DMS79 (cell line): ENCODE measurements around the gene AUTS2.

Experiments used
- DNase-seq: peaks from one replicate; lab custom pipeline; 2025; lab: John Stamatoyannopoulos, UW

Gene AUTS2

DNA sequence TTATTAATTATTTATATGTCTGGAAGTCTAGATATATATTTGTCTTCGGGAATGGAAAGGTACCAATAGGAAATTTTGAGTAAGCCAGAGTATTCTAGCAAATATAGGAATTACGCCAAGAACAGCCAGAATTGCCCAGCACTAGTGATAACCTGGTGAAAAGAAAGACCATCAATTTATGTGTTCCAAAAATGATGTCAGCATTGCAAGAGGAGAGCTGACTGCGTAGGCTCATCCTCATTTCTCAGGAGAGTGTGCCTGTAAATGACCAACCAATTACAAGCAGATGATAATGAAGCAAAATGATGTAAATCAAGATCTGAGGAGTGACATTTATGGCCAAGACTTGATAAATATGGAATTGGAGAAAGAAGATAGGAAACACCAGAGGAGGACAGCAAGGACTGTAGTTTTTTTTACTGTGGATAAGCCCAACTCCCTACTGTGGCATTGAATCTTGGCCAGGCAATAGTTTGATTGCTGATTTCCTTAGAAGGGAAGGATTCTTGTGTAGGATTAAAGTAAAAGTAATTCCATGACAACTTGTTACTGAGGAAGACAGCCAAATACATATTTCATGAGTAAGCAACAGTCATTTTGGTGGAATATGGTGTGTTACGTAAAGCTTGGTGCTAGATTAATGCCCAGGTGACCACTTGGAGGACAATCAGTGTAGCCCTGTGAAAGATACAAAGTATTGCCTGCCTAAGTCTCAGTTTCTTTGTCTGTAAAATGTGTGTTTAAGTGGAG, 590.8 kb downstream of the AUTS2 start:
- DNase-seq, result no peak

- peak; percentile 72 for DNase-seq
Observed at GRCh38 chr7:70189776-70190175, 591.5 kb downstream of the AUTS2 start.

GRCh38 chr7:70190281-70190680, 592.0 kb downstream of the AUTS2 start:
- no peak for DNase-seq

DNA sequence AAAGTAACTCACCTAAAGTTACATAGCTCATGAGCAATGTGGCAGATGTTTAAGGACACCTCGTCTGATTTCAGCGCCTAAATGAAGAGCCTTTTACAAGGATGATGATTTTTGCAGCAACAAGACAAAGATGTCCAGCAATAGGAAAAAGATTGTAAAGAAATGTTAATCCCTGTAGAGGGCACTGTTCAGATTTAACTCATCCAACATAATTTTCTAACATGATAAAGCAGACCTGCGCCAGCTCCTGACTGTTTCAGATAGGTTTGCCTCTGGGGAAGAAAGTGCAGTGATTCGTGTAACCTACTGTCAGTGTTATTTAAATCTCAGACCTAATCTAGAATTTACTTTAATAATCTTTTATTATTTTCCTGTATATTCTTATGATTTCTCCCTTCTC, 595.2 kb downstream of the AUTS2 start:
- no peak for DNase-seq

GRCh38 chr7:70208236-70209063, 610.2 kb downstream of the AUTS2 start:
- no peak for DNase-seq

GRCh38 chr7:70210200-70210935, 612.1 kb downstream of the AUTS2 start:
- DNase-seq, result no peak

DNA sequence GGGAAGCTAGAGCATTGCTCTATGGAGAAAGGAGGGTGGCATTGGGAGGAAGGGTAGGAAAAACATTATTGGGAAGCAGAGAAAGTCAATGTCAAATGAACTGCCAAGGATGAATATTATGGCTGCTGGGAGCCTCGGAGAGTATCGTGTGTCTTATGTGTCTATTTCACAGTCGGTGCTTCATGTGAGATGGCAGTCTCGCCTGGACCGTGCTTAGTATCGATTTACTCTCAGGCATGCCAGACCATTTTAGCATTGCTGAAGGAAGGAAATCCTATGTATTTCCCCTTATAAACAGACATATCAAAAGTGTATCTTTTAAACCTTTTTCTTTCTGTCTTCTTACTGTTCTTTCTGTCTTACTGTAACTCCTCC, 612.6 kb downstream of the AUTS2 start:
- no peak for DNase-seq

- no peak for DNase-seq
Observed at GRCh38 chr7:70212281-70212680, 614.0 kb downstream of the AUTS2 start.

- DNase-seq, result no peak
Observed at GRCh38 chr7:70214071-70214470, 615.8 kb downstream of the AUTS2 start.

GRCh38 chr7:70215491-70215890, 617.2 kb downstream of the AUTS2 start:
- DNase-seq, result no peak

GRCh38 chr7:70217571-70217970, 619.3 kb downstream of the AUTS2 start:
- no peak for DNase-seq

- no peak for DNase-seq
Observed at GRCh38 chr7:70218006-70218405, 619.7 kb downstream of the AUTS2 start.

- DNase-seq, result no peak
Observed at GRCh38 chr7:70219061-70219460, 620.8 kb downstream of the AUTS2 start.

DNA sequence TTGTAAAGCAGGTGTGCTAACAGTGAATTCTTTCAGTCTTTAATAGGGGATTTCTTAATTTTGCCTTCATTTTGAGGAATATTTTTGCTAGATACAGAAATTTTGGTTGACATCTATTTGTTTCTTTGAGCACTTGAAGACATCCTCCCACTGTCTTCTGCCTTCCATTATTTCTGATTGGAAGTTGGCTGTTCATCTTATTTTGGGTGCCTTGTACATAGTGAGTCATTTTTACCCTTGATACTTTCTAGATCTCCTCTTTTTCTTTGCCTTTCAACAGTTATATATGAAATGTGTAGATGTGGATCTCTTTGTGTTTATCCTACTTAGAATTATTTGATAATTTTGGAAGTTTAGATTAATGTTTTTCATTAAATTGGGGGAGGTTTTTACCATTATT, 631.0 kb downstream of the AUTS2 start:
- no peak for DNase-seq

DNA sequence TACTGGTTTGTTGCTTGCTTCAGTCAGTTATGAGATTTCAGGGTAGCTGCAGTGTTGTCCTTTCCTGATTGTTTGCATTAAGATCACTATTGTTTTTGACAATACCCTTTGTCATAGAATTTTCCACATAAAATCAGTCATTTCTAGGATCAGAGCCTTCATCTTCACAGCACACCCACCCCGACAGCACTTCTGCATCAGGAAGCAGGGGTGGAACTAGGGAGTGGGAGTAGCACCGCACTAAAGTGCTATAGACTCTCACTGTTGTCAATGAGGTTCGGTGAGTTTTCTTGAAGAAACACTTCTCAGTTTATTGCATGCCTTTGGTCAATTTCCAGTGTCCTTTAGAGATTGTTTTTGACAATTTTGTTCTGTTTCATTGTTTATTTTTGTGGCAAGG, 632.5 kb downstream of the AUTS2 start:
- DNase-seq, result no peak

DNA sequence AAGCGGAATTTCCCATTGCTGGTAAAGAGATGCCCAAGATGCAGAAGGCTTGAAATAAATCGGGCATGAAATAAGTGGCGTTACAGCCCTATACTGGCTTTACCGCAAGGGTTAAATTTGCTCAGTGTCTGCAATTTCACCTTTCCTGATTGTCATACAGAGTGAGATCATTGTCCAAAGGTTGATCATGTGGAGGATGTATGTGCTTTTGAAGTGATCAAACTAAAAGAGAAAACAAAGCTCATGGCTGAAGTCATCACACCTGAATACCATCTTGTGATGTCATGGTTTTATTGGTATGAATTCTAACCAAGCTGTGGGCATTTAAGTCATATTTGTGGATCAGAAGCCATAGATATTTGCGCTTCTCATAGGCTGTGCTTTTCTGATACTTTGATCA, 635.5 kb downstream of the AUTS2 start:
- no peak for DNase-seq

DNA sequence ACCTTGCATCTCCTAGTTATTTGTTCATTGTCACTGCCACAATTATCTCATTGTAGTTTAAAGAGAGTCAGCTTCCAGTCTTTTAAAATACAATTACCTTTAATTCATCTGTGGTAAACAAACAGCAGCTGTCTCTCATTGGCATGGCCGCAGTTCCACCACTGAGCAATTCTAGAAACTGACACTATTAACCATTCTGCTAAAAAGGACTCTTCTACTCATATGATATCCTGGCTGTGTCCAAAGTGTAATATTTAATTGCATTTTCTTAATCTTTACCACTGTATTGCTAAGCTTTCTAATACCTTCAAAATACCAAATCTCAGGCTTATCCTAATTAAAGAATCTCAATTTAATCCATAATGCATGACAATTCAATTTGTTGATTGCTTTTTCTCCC, 639.0 kb downstream of the AUTS2 start:
- no peak for DNase-seq

DNA sequence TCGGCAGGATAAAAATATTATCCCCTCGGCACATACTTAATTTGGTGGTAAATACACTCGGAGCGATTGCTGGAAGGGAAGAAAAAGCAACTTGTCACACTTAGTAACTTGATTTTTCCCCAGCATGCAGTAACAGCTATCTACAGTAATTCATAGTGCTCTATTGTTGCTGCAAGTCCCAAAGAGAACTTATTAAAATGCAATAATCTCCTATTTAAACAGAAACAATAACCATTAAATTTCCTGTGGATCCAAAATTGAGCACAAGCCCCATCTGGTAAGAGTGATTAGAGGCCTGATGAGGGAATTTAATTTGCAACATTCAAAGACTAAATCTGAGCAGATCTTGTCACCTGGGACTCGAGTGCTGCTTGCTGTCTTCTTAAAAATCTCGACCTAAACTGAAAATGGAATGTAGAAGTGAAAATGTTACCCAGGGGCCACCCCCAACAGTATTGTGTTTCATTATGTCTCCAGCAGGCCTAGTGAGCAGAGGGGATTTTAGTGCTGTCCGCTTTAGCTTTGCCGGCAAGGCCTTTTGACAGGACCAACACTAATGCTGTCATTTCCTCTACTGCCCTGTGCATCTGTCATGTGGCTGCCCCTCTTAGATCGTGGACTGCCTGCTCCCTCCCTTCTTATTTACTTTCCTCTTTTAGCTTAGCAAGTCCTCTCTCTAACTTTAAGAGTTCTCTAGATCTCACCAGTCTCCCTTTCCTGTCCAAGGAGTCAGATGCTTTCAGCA, 639.7 kb downstream of the AUTS2 start:
- no peak for DNase-seq

- no peak for DNase-seq
Observed at GRCh38 chr7:70239918-70240317, 641.6 kb downstream of the AUTS2 start.

- DNase-seq, result no peak
Observed at GRCh38 chr7:70240873-70241272, 642.6 kb downstream of the AUTS2 start.

DNA sequence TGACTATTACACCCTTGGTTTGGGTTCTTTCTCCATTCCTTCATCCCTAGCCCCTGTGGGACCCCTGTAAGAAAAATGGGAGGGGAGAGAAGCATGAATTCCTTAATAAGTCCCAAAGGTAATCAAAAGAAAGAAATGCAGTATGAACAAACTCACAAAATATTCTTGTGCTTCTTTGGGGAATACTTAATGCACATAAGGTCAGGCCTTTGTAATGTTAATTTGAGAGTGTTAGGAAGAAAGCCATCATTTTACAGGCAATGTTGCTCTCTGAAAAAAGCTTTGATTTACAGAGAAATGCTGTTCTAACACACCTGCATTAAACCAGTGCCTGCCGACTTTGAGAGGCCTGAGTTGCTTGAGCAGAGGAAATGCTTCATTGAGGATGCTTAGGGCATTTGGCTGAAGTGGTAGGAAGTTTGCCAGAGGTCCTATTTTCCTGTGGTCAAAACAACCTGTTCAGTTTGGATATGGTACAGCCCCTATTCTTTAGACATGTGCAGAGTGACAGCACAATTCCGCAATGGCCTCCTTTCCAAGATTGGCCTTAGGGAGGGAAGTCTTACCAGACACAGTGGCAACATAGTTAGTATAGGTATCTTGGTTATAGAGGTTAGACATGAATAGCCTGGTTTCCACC, 643.4 kb downstream of the AUTS2 start:
- no peak for DNase-seq

DNA sequence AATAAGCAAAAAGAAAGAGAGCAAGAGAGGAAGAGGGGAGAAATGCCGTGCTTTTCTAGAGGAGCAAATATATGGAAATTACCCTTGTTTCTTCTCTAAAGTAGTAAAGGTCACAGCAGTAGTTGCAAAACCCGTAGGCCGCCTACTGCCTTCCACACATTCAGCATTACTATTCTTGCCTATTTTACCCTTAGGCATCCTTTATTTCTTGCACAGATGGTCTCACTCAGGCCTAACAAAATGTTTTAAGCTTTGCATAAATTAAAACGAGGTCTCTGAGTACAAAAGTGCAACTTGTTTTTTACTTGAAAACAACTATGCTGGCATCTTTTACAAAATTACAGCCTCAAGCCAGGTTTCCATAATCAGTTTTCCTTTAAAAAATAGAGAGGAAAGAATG, 644.6 kb downstream of the AUTS2 start:
- no peak for DNase-seq
